Activated CD4-positive, alpha-beta T cell treated with anti-CD3 and anti-CD28 coated beads, Interleukin-2, amount 50 U/mL, for 1 hour (primary cell): ENCODE measurements around the gene RNU1-3.
"Not testable (repeated sequence)": the region's sequence is repeated elsewhere in the genome, so short reads cannot be mapped to it uniquely, and the experiment has no call there.

Experiments used
- DNase-seq: peaks from one replicate; pipeline ENCODE4 v3.0.0-alpha.2; 2020

The RNU1-3 gene

GRCh38 chr1:16651560-16651959 lies 15.2 kb downstream of the RNU1-3 start:
- DNase-seq: not testable (repeated sequence)

- not testable (repeated sequence) for DNase-seq
These were observed 16.8 kb downstream of the RNU1-3 start for GRCh38 chr1:16649960-16650359.

- DNase-seq: not testable (repeated sequence)
These were observed 17.4 kb downstream of the RNU1-3 start for GRCh38 chr1:16649390-16649789.

- not testable (repeated sequence) for DNase-seq
These were observed 18.0 kb downstream of the RNU1-3 start for GRCh38 chr1:16648756-16649155.

- DNase-seq: not testable (repeated sequence)
These were observed 18.5 kb downstream of the RNU1-3 start for GRCh38 chr1:16648250-16648649.

GRCh38 chr1:16647179-16648176 lies 19.3 kb downstream of the RNU1-3 start:
- DNase-seq: not testable (repeated sequence)

GRCh38 chr1:16646716-16647115 lies 20.0 kb downstream of the RNU1-3 start:
- DNase-seq: not testable (repeated sequence)

- DNase-seq: not testable (repeated sequence)
These were observed 20.6 kb downstream of the RNU1-3 start for GRCh38 chr1:16646061-16646664.

- not testable (repeated sequence) for DNase-seq
These were observed 21.3 kb downstream of the RNU1-3 start for GRCh38 chr1:16645271-16646060.

GRCh38 chr1:16644482-16645270 lies 22.1 kb downstream of the RNU1-3 start:
- peak; percentile 98 for DNase-seq

- no peak for DNase-seq
These were observed 22.6 kb downstream of the RNU1-3 start for GRCh38 chr1:16644193-16644481.

GRCh38 chr1:16643476-16644192 lies 23.1 kb downstream of the RNU1-3 start:
- not testable (repeated sequence) for DNase-seq

GRCh38 chr1:16643001-16643411 lies 23.7 kb downstream of the RNU1-3 start:
- not testable (repeated sequence) for DNase-seq

- DNase-seq: not testable (repeated sequence)
These were observed 24.5 kb downstream of the RNU1-3 start for GRCh38 chr1:16642025-16642966.

- not testable (repeated sequence) for DNase-seq
These were observed 25.4 kb downstream of the RNU1-3 start for GRCh38 chr1:16641159-16641975.

- not testable (repeated sequence) for DNase-seq
These were observed 27.4 kb downstream of the RNU1-3 start for GRCh38 chr1:16639091-16640031.

- not testable (repeated sequence) for DNase-seq
These were observed 28.6 kb downstream of the RNU1-3 start for GRCh38 chr1:16637941-16638778.
